K562 (cell line): ENCODE data around the gene PIM3. TPM values are rescaled to one million over a fixed set of nuclear protein-coding genes. Genes with fewer than 3 reads are reported as not detected.

Experiments
- ATF4 ChIP-seq: fragments of 450-650 bp; formaldehyde crosslinking; IDR thresholded peaks from 2 replicates; pipeline ENCODE4 v1.4.0; 2022; ENCODE audit warnings: mild to moderate bottlenecking, moderate library complexity
- HSF4 ChIP-seq: fragments of 250-450 bp; sonication (Bioruptor Pico); IDR thresholded peaks from 2 replicates; pipeline ENCODE4 v2.1.2; 2022; ENCODE audit warnings: mild to moderate bottlenecking, moderate library complexity, borderline replicate concordance
- IRF9 ChIP-seq: fragments of 450-650 bp; IDR thresholded peaks from 2 replicates; pipeline ENCODE4 v1.6.1; 2016; ENCODE audit warnings: missing biosample characterization, missing genetic modification characterization
- JUN ChIP-seq, 2 experiments: sonication (generic) in 1 of 2; formaldehyde crosslinking in 1 of 2; IDR thresholded peaks; 2 replicates each; pipeline versions ENCODE4 v1.6.1 to v1.8.0; 2012 to 2022; ENCODE audit warnings: borderline replicate concordance in 2 of 2, mild to moderate bottlenecking in 2 of 2, improper control_type of control experiment in 1 of 2, low read depth in 1 of 2, low read length in 1 of 2, missing genetic modification reagents in 1 of 2
- KDM5B ChIP-seq: fragments of 200-600 bp; sonication (generic); IDR thresholded peaks from 2 replicates; pipeline ENCODE4 v1.6.1; 2012; ENCODE audit warnings: low read depth, mild to moderate bottlenecking, moderate library complexity, low read length, control low read depth, inconsistent platforms; ENCODE audit not compliant: insufficient replicate concordance
- KHSRP ChIP-seq: fragments of 450-650 bp; IDR thresholded peaks from 2 replicates; pipeline ENCODE4 v1.6.1; 2017
- MYC ChIP-seq, 2 experiments: fragments of 250-450 bp in 1 of 2; sonication (Bioruptor Pico) in 1 of 2; IDR thresholded peaks; 2 replicates each; pipeline versions ENCODE4 v1.5.1 to v1.6.1; 2012 to 2021; ENCODE audit warnings: low read depth in 2 of 2, borderline replicate concordance in 1 of 2, improper control_type of control experiment in 1 of 2, low read length in 1 of 2, mild to moderate bottlenecking in 1 of 2, moderate library complexity in 1 of 2
- NCOR1 ChIP-seq: fragments of 450-650 bp; IDR thresholded peaks from 2 replicates; pipeline ENCODE4 v1.6.1; 2016; ENCODE audit warnings: mild to moderate bottlenecking, moderate library complexity
- NKRF ChIP-seq: fragments of 450-650 bp; IDR thresholded peaks from 2 replicates; pipeline ENCODE4 v1.6.1; 2016; ENCODE audit warnings: borderline replicate concordance
- PRPF4 ChIP-seq: fragments of 200-400 bp; formaldehyde crosslinking; IDR thresholded peaks from one replicate; pipeline ENCODE4 v1.6.1; 2017; ENCODE audit warnings: low read length, low read depth, mild to moderate bottlenecking; ENCODE audit not compliant: insufficient read depth, poor library complexity, severe bottlenecking
- RCOR1 ChIP-seq, 2 experiments: IDR thresholded peaks; 2 replicates each; pipeline ENCODE4 v1.6.1; 2012; ENCODE audit warnings: low read depth in 2 of 2, low read length in 2 of 2, borderline replicate concordance in 1 of 2, improper control_type of control experiment in 1 of 2
- SPI1 ChIP-seq: IDR thresholded peaks from 2 replicates; pipeline ENCODE4 v1.6.1; 2011; ENCODE audit warnings: low read depth, low read length, control low read depth, borderline replicate concordance
- STAT5A ChIP-seq: IDR thresholded peaks from 2 replicates; pipeline ENCODE4 v1.6.1; 2012; ENCODE audit warnings: low read length, inconsistent platforms, borderline replicate concordance
- TAF9B ChIP-seq: fragments of 450-650 bp; IDR thresholded peaks from 2 replicates; pipeline ENCODE4 v1.6.1; 2018; ENCODE audit warnings: mild to moderate bottlenecking; ENCODE audit not compliant: partially characterized antibody
- TSC22D4 ChIP-seq: fragments of 450-650 bp; IDR thresholded peaks from 2 replicates; pipeline ENCODE4 v1.6.1; 2016; ENCODE audit warnings: missing genetic modification characterization, missing biosample characterization, control low read depth
- ZBTB7A ChIP-seq: IDR thresholded peaks from 2 replicates; pipeline ENCODE4 v1.6.1; 2011; ENCODE audit warnings: low read depth, mild to moderate bottlenecking, low read length, moderate library complexity, borderline replicate concordance; ENCODE audit not compliant: control insufficient read depth
- ZNF395 ChIP-seq: fragments of 200-800 bp; sonication (Bioruptor generic); IDR thresholded peaks from 2 replicates; pipeline ENCODE4 v1.6.1; 2017; ENCODE audit warnings: missing genetic modification characterization, missing compliant biosample characterization
- polyA plus RNA-seq, 8 experiments: library from polyadenylated mRNA; depleted of rRNA in 4 of 8; stranded (reverse) in 5 of 8; unstranded in 3 of 8; fragments of >200 nt; fragmentation: Nextera tagmentation in 2 of 8; fragmentation: Illumina TruSeq in 1 of 8; extraction: Ambion mirVana in 2 of 8; extraction: Trizol in 1 of 8; gene quantifications; 2 replicates each; pipeline versions ENCODE4 v1.2.1 to v1.2.3, GENCODE V29; 2011 to 2014; ENCODE audit warnings: inconsistent platforms in 1 of 8, missing spikeins in 1 of 8
- total RNA-seq, 7 experiments: library from RNA; depleted of rRNA in 6 of 7; stranded (reverse); fragments of >200 nt in 6 of 7; fragmentation: Illumina TruSeq in 2 of 7; extraction: Trizol in 2 of 7; gene quantifications; 2 replicates each; pipeline versions ENCODE4 v1.2.1 to v1.2.3, GENCODE V29; 2011 to 2021; ENCODE audit warnings: low replicate concordance in 1 of 7

The PIM3 gene
- total and polyA plus RNA-seq, 9 of the 15 experiments (the other 6 are each of a cell fraction or from before 2014, with no cell fraction given), result 0.24 to 40.5 (median 5.3) TPM

- TF ChIP-seq PRPF4, result no peak
- peak; percentile 98 for TF ChIP-seq MYC (IDR thresholded peaks at IDR 0.05; ENCODE audit: low read depth, low read length)
- no peak for TF ChIP-seq MYC (CRISPR knock-in tag; IDR thresholded peaks at IDR 0.05; ENCODE audit: borderline replicate concordance, low read depth)
- TF ChIP-seq TAF9B, result no peak
- TF ChIP-seq IRF9 (tag), result no peak
- TF ChIP-seq HSF4, result no peak
- TF ChIP-seq RCOR1 (IDR thresholded peaks at IDR 0.05; ENCODE audit: borderline replicate concordance in 1 of 2, low read depth in 2 of 2, low read length in 2 of 2), result no peak; a peak in 1 of 4 replicates
- TF ChIP-seq SPI1, result peak; percentile 32; the same call in 1 of the 2 replicates
- TF ChIP-seq ATF4 (CRISPR knock-in tag), result no peak
- no peak for TF ChIP-seq ZNF395 (CRISPR knock-in tag)
- no peak for TF ChIP-seq STAT5A
- peak; percentile 66 for TF ChIP-seq KDM5B
- no peak for TF ChIP-seq TSC22D4
- no peak for TF ChIP-seq NKRF
- peak; percentile 23; the same call in 1 of the 2 replicates for TF ChIP-seq NCOR1
- peak; percentile 78 for TF ChIP-seq ZBTB7A
- no peak for TF ChIP-seq KHSRP
- no peak for TF ChIP-seq JUN (IDR thresholded peaks at IDR 0.05; ENCODE audit: borderline replicate concordance, low read depth, low read length)
- TF ChIP-seq JUN (CRISPR knock-in tag; IDR thresholded peaks at IDR 0.05; ENCODE audit: borderline replicate concordance), result no peak
These were observed at the start of gene PIM3 (continued) for GRCh38 chr22:49960159-49961004.
